Activated CD4-positive, alpha-beta memory T cell treated with anti-CD3 and anti-CD28 coated beads, Interleukin-2, amount 10 ng/mL, durations not matched to agents 7 days and 5 days (primary cell): ENCODE data around the gene CLEC18C. TPM values are rescaled to one million over a fixed set of nuclear protein-coding genes. Genes with fewer than 3 reads are reported as not detected.
"Not testable (repeated sequence)": the region's sequence is repeated elsewhere in the genome, so short reads cannot be mapped to it uniquely, and the experiment has no call there.

Experiments
- CTCF ChIA-PET: fragments of 350-600 bp; sonication (Branson Sonifier 250); formaldehyde crosslinking; loops from one replicate; lab custom pipeline; 2021; ENCODE audit warnings: antibody characterized with exemption, inconsistent platforms; lab: Charles Lee
- POLR2A ChIA-PET: fragments of 350-600 bp; sonication (Branson Sonifier 250); formaldehyde crosslinking; loops from one replicate; lab custom pipeline; 2021; ENCODE audit warnings: antibody characterized with exemption; lab: Charles Lee
- DNase-seq: peaks from one replicate; pipeline ENCODE4 v3.0.0-alpha.2; 2020
- H3K27ac Mint-ChIP-seq: one replicate; pipeline ENCODE4 v1.8.0; 2021; ENCODE audit warnings: mild to moderate bottlenecking, mixed read lengths
- H3K27me3 Mint-ChIP-seq: one replicate; pipeline ENCODE4 v1.8.0; 2021; ENCODE audit warnings: mixed read lengths
- H3K36me3 Mint-ChIP-seq: one replicate; pipeline ENCODE4 v1.8.0; 2021; ENCODE audit warnings: low read depth, mixed read lengths
- H3K4me1 Mint-ChIP-seq: one replicate; pipeline ENCODE4 v1.8.0; 2021; ENCODE audit warnings: mixed read lengths
- H3K4me3 Mint-ChIP-seq: one replicate; pipeline ENCODE4 v1.8.0; 2021; ENCODE audit warnings: mild to moderate bottlenecking, mixed read lengths
- H3K9me3 Mint-ChIP-seq: one replicate; pipeline ENCODE4 v1.8.0; 2021; ENCODE audit warnings: mixed read lengths
- total RNA-seq, 2 experiments: library from RNA; stranded (reverse); gene quantifications; one replicate each; pipeline ENCODE4 v1.2.3, GENCODE V29; 2021

CLEC18C gene
- total RNA-seq: under 1 TPM; 0.35 to 0.60 TPM

DNA sequence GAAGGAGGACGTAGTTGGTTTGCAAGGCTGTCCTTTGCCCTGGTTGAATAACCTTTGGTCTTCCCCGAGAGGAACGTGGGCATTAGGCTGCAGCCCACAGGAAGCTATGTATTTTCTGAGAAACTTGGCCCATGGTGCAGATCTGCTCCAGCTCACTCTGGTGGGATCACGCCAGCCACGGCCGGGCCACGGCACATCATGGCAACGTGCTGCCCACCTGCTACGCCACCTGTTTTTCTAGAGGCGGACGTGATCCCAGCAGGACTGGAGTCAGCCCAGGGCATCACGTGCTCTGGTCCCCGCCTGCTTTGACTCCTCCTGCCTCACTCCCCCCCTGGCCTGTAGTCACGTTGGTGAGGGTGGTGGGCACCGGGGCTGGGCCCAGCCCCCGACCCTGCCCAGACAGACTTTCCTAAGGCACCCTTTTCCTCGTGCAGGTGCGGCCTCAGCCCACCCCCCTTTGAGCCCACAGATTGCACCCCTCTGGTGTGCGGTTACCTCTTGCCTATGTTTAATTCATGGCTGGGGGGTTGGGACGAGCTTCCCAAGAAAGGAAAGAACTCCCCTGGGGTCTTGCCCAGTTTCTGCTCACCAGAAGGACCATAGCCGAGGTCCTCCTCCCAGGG lies at the start of gene CLEC18C:
Gene CLEC18C (plus strand): TSS at position 576 of the 626 bp plus-strand sequence. CDS start 492 bp downstream, outside the sequence.
- POLR2A ChIA-PET, CTCF ChIA-PET, H3K27ac Mint-ChIP-seq, H3K27me3 Mint-ChIP-seq, H3K9me3 Mint-ChIP-seq, DNase-seq, H3K36me3 Mint-ChIP-seq, H3K4me3 Mint-ChIP-seq, H3K4me1 Mint-ChIP-seq: not testable (repeated sequence)

DNA sequence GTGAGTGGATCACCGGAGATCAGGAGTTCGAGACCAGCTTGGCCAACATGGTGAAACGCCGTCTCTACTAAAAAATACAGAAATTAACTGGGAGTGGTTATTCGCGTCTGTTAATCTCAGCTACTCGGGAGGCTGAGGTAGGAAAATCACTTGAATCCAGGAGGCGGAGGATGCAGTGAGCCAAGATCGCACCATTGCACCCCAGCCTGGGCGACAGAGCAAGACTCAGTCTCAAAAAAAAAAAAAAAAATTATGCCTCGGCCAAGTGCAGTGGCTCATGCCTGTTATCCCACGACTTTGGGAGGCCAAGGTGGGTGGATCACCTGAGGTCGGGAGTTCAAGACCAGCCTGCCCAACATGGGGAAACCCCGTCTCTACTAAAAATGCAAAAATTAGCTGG lies 49.8 kb upstream of the CLEC18C start:
- DNase-seq, H3K27me3 Mint-ChIP-seq, H3K4me1 Mint-ChIP-seq, CTCF ChIA-PET, H3K27ac Mint-ChIP-seq, H3K4me3 Mint-ChIP-seq, H3K9me3 Mint-ChIP-seq: not testable (repeated sequence)
- peaks cover 29% of the 10 kb centered on the region for H3K36me3 Mint-ChIP-seq
- POLR2A ChIA-PET: interaction anchor here (1.4 kb wide), 1 partner anchor 10 kb away, joined by 3 read pairs; the partner anchor contains the start of gene PDPR

DNA sequence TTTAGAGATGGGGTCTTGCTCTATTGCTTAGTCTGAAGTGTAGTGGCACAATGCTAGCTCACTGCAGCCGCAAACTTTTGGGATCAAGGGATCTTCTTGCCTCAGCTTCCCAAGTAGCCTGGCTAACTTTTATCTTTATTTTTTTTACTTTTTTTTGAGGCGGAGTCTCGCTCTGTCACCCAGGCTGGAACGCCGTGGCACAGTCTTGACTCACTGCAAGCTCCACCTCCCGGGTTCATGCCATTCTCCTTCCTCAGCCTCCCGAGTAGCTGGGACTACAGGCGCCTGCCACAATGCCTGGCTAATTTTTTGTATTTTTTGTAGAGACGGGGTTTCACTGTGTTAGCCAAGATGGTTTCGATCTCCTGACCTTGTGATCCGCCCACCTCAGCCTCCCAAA lies 47.4 kb upstream of the CLEC18C start:
- H3K36me3 Mint-ChIP-seq: peaks cover 39% of the 10 kb centered on the region
- POLR2A ChIA-PET, H3K9me3 Mint-ChIP-seq: not testable (repeated sequence)

DNA sequence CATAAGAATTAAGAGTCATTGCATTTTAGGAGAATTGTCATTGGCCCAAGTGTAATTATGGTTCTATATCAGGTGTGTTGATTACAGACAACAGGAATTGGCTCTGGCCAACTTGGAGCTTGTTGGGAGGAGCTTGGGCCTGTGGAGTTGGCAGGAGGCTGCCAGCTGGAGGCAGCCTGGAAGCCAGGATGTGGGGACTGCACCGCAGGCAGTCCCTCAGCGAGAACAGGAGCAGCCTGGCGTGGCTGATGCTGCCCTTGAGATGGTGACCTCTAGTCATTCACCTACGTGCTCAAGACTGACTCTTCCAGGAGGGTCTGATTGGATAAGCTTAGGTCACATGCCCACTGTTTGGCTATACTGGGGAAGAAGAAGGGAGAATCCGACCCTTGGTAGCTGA lies 45.9 kb upstream of the CLEC18C start:
- H3K27ac Mint-ChIP-seq, H3K9me3 Mint-ChIP-seq, H3K4me1 Mint-ChIP-seq, DNase-seq, H3K27me3 Mint-ChIP-seq, CTCF ChIA-PET, H3K4me3 Mint-ChIP-seq, POLR2A ChIA-PET: not testable (repeated sequence)
- H3K36me3 Mint-ChIP-seq: peaks cover 35% of the 10 kb centered on the region

More for the DNA sequence above, 47.4 kb upstream of the CLEC18C start:
- H3K27ac Mint-ChIP-seq, H3K4me1 Mint-ChIP-seq, H3K4me3 Mint-ChIP-seq, H3K27me3 Mint-ChIP-seq, CTCF ChIA-PET, DNase-seq: not testable (repeated sequence)

- CTCF ChIA-PET, H3K27me3 Mint-ChIP-seq, H3K9me3 Mint-ChIP-seq, POLR2A ChIA-PET, H3K4me1 Mint-ChIP-seq, H3K4me3 Mint-ChIP-seq, H3K27ac Mint-ChIP-seq, DNase-seq: not testable (repeated sequence)
- H3K36me3 Mint-ChIP-seq: peaks cover 34% of the 10 kb centered on the region
Measured at GRCh38 chr16:70128844-70129243, 44.7 kb upstream of the CLEC18C start.

DNA sequence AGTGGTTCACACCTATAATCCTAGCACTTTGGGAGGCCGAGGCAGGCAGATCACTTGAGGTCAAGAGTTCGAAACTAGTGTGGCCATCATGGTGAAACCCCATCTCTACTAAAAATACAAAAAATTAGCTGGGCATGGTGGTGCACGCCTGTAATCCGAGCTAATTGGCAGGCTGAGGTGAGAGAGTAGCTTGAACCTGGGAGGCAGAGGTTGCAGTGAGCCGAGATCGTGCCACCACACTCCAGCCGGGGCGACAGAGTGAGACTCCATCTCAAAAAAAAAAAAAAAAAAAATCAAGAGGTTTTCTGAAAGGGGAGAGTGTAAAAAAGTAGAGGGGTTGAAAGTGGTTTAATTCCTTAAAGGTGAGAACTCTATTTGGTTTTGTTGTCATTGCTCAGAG lies 37.8 kb upstream of the CLEC18C start:
- H3K27ac Mint-ChIP-seq, POLR2A ChIA-PET, CTCF ChIA-PET: not testable (repeated sequence)

DNA sequence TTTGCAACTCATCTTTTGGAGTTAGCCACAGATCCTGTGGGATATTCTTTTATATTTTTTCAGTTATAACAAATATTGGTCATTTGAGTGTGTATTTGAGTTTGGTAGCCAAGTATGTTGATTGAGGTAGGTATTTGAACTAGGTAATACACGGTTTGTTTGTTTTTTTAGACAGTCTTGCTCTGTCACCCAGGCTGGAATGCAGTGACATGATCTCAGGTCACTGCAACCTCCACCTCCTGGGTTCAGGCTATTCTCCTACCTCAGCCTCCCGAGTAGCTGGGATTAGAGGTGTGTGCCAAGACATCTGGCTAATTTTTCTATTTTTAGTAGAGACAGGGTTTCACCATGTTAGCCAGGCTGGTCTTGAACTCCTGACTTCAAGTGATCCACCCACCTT lies 37.0 kb upstream of the CLEC18C start:
- DNase-seq, H3K9me3 Mint-ChIP-seq, POLR2A ChIA-PET, H3K4me3 Mint-ChIP-seq, H3K27me3 Mint-ChIP-seq, CTCF ChIA-PET, H3K27ac Mint-ChIP-seq, H3K4me1 Mint-ChIP-seq: not testable (repeated sequence)
- peaks cover 43% of the 10 kb centered on the region for H3K36me3 Mint-ChIP-seq

More for the DNA sequence above, 37.8 kb upstream of the CLEC18C start:
- peaks cover 46% of the 10 kb centered on the region for H3K36me3 Mint-ChIP-seq
- not testable (repeated sequence) for H3K4me3 Mint-ChIP-seq, H3K4me1 Mint-ChIP-seq, H3K27me3 Mint-ChIP-seq, H3K9me3 Mint-ChIP-seq, DNase-seq

DNA sequence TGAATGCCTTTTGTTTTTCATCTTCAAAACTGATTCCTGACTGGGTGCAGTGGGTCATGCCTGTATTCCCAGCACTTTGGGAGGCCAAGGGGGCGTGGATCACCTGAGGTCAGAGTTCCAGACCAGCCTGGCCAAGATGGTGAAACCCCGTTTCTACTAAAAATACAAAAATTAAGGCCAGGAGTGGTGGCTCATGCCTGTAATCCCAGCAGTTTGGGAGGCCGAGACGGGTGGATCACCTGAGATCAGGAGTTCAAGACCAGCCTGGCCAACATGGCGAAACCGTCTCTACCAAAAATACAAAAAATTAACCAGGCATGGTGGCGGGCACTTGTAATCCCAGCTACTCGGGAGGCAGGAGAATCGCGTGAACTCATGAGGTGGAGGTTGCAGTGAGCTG lies 30.8 kb upstream of the CLEC18C start:
- H3K4me3 Mint-ChIP-seq, POLR2A ChIA-PET, CTCF ChIA-PET, DNase-seq, H3K9me3 Mint-ChIP-seq, H3K27ac Mint-ChIP-seq, H3K4me1 Mint-ChIP-seq, H3K27me3 Mint-ChIP-seq: not testable (repeated sequence)
- peaks cover 44% of the 10 kb centered on the region for H3K36me3 Mint-ChIP-seq

- H3K27me3 Mint-ChIP-seq, H3K4me1 Mint-ChIP-seq, CTCF ChIA-PET, H3K27ac Mint-ChIP-seq, DNase-seq, POLR2A ChIA-PET, H3K4me3 Mint-ChIP-seq, H3K9me3 Mint-ChIP-seq: not testable (repeated sequence)
- peaks cover 48% of the 10 kb centered on the region for H3K36me3 Mint-ChIP-seq
Measured at GRCh38 chr16:70143231-70143895, 30.2 kb upstream of the CLEC18C start.

GRCh38 chr16:70147853-70148252 lies 25.7 kb upstream of the CLEC18C start:
- H3K9me3 Mint-ChIP-seq, H3K4me1 Mint-ChIP-seq, DNase-seq, H3K4me3 Mint-ChIP-seq, H3K27me3 Mint-ChIP-seq, H3K27ac Mint-ChIP-seq, CTCF ChIA-PET, POLR2A ChIA-PET: not testable (repeated sequence)
- H3K36me3 Mint-ChIP-seq: peaks cover 52% of the 10 kb centered on the region

DNA sequence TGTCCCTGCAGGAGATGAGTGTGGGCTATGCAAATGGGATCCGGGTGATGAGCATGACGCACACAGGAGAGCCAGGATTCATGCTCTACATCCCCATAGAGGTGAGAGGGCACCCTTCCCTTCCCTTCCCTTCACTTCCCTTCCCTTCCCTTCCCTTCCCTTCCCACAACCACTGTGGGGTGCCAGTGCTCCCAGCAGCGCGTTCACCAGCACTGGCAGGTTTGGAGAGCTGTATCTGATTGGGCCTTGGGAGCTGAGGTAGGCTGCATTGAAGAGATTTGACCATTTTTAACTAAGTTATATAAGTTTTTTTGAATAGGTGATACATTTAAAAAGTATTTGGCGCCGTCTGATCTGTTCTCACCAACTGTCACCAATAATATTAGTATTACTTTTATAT lies 25.1 kb upstream of the CLEC18C start:
- H3K4me3 Mint-ChIP-seq, CTCF ChIA-PET, H3K9me3 Mint-ChIP-seq, DNase-seq, H3K27ac Mint-ChIP-seq, POLR2A ChIA-PET, H3K4me1 Mint-ChIP-seq, H3K27me3 Mint-ChIP-seq: not testable (repeated sequence)
- H3K36me3 Mint-ChIP-seq: peaks cover 52% of the 10 kb centered on the region

DNA sequence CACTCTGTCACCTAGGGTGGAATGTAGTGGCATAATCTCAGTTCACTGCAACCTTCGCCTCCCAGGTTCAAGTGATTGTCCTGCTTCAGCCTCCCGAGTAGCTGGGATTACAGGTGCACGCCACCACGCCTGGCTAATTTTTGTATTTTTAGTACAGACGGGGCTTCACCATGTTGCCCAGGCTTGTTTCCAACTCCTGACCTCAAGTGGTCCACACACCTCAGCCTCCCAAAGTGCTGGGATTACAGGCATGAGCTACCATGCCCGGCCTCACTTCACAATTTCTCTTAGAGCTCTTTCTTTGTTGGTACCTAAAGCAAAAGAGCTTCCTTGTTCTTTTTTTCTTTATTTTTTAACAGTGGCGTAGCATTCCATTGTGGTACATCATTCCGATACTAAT lies 24.3 kb upstream of the CLEC18C start:
- POLR2A ChIA-PET, H3K4me1 Mint-ChIP-seq, H3K4me3 Mint-ChIP-seq, DNase-seq, H3K27me3 Mint-ChIP-seq, H3K9me3 Mint-ChIP-seq, CTCF ChIA-PET, H3K27ac Mint-ChIP-seq: not testable (repeated sequence)
- peaks cover 50% of the 10 kb centered on the region for H3K36me3 Mint-ChIP-seq

DNA sequence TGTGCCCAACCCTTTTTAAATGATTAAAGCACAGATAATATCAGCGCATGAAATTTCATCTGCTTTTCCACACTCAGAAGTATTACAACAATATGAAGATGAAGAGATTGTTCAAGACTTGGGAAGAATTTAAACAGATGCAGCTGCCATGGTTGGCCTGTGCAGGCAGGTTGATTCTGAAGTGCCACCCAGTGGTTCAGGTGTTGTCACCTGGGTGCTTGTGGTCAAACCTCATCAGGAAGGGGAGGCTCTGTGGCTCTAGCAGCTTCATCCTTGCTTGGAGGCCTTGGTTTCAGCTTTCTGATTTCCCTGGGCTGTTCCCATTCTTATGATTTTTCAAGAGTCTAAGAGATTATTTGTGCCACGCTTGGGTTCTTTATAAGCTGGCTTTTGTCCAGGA lies 22.2 kb upstream of the CLEC18C start:
- peaks cover 40% of the 10 kb centered on the region for H3K36me3 Mint-ChIP-seq
- peak overlapping the region; percentile 24 for H3K27ac Mint-ChIP-seq
- peaks cover 6% of the 10 kb centered on the region for H3K4me1 Mint-ChIP-seq
- POLR2A ChIA-PET: no interaction called here
- no peaks in the 10 kb centered on the region for H3K9me3 Mint-ChIP-seq
- no peak for DNase-seq
- no peak overlapping the region for H3K4me3 Mint-ChIP-seq
- H3K27me3 Mint-ChIP-seq: no peaks in the 10 kb centered on the region
- CTCF ChIA-PET: no interaction called here
